GM18508 (cell line): ENCODE data around the gene LBX2.

Experiments used
- ATAC-seq: cut with Tn5 transposase; IDR thresholded peaks from one replicate; pipeline ENCODE4 v1.9.1; 2021; ENCODE audit warnings: moderate number of reproducible peaks; ENCODE audit not compliant: insufficient read depth, unreplicated experiment

The LBX2 gene

DNA sequence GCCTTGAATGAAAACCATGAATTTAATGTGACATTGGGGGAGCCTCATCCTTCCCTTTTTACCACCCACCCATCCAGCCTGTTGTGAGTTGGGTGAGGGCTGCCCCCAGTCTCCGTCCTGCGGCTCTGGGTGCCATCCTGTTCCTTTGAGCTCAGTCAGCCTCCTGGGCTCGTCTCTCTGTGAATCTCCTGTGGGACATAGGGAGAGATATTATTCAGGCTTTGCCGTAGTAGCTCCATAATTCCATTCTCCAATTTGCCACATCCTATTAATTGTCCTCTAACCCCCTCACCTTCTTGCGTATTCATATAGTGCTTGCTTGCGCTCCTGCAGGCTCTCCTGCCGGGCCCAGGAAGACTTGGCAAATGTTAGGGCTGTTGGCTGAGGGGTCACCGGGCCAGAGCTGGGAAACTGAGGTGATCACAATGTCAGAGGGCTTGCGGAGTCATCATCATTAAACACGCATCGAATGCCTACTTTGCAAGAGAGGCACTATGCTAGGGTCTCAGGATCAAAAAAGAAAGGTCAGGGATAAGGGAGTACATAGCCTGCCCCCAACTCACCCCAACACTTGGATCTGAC lies 27.3 kb upstream of the LBX2 start:
- no peak for ATAC-seq

GRCh38 chr2:74525717-74526648 lies 26.6 kb upstream of the LBX2 start, which contains the start of gene DQX1:
DQX1 (minus strand) TSS chr2:74526231; CDS start chr2:74525729, 502 bp downstream.
- no peak for ATAC-seq

- ATAC-seq: no peak
Observed at GRCh38 chr2:74524955-74525716, 25.7 kb upstream of the LBX2 start.

GRCh38 chr2:74524005-74524404 lies 24.6 kb upstream of the LBX2 start:
- no peak for ATAC-seq

GRCh38 chr2:74522516-74522915 lies 23.1 kb upstream of the LBX2 start:
- no peak for ATAC-seq

- no peak for ATAC-seq
Observed at GRCh38 chr2:74516650-74517049, 17.2 kb upstream of the LBX2 start.

DNA sequence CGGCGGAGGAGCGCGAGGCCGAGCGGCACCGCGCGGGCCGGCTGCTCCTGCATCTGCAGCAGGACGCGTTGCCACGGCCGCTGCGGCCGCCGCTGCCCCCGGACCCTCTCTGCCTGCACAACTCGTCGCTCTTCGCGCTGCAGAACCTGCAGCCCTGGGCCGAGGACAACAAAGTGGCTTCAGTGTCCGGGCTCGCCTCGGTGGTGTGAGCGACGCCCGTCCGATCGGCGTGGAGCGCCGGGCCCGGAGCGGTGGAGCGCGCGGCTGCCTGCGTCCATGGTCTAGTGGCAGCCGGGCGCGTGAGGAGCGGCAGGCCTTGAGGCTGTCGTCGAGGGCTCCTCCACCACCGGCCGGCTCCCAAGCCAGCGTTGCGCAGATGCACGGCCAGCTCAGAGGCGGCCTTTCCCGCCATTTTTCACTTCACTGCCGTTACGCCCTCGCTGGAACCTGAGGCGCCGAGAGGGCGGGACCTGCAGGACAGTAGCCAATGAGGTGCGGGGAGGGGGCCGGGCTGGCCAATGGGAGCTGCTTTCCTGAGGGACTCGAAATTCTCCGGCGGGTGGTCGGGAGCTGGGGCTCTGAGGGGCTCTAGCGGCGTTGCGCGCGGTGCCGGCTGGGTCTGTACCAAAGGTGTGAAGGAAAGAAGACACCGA lies 16.7 kb upstream of the LBX2 start:
- no peak for ATAC-seq

GRCh38 chr2:74515271-74515980 lies 16.0 kb upstream of the LBX2 start:
- ATAC-seq: no peak

DNA sequence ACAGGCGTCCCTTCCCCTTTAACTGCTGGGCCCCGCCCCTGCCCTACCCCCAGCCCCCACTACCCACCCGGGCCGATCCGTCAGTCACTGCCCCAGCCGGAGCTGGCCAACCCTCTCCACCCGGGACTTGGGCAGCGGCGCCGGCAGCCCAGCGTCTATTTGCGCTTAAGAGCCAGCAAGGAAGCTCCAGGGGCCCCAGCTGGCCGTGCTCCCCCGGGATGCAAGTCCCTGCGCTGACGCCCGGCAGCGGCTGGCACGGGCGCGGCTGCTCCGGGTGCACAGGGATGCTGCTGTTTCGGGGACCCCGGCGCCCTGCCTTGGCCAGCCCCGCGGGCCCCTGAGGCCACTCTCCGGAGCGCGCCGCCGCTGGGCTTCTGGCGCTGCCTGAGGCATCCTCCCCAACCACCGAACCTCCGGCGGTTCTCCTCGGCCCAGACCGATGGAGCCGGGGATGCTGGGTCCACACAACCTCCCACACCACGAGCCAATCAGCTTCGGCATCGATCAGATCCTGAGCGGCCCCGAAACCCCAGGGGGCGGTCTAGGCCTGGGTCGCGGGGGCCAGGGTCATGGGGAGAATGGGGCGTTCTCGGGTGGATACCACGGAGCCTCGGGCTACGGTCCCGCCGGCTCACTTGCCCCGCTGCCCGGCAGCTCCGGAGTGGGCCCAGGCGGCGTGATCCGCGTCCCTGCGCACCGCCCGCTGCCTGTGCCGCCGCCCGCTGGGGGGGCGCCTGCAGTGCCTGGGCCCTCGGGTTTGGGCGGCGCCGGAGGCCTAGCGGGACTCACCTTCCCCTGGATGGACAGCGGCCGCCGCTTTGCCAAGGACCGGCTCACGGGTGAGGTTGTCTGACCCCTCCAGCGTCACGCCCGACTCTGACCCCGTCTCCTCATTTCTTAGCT lies 15.2 kb upstream of the LBX2 start, which contains the start of gene TLX2:
TSS of gene TLX2 (plus strand) at position 83 of the 903 bp plus-strand sequence. CDS start at position 440, 357 bp downstream.
- ATAC-seq: no peak

DNA sequence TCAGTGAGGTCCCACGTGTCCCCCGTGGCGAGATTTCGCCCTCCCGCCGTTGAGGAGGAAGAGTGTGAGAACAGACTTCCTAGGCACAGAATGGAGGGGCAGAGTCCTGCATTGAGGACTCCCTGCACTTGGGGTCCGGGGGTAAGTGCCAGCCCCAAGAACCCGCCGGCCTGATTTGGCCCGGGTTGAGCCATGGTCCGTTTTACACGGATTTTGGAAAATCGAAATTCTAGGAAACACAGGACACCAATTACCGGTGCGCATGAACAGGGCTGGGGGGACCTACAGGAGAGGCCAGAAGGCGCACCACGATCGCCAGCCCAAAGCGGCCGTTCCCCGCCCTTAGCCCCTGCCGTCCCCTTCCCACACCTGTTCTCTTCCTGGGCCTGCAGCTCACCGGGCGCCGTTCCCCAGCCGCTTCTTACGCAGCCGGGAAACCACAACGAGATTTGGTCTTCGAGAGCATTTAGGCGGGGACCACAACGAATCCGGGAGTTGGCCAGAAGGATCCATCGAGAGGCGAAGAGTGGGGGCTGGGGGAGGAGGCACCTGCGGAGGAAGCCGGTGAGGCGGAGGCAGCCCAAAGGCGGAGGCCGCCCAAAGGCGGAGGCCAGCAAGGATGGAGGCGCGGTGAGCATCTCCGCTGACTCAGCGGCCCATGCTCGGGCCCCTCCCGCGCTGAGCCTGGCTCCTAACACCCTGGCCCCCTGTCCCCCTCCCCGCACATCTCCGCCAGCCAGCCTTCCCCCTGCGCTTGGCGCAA lies 14.4 kb upstream of the LBX2 start:
- ATAC-seq: no peak

GRCh38 chr2:74512744-74513604 lies 13.6 kb upstream of the LBX2 start:
- no peak for ATAC-seq

DNA sequence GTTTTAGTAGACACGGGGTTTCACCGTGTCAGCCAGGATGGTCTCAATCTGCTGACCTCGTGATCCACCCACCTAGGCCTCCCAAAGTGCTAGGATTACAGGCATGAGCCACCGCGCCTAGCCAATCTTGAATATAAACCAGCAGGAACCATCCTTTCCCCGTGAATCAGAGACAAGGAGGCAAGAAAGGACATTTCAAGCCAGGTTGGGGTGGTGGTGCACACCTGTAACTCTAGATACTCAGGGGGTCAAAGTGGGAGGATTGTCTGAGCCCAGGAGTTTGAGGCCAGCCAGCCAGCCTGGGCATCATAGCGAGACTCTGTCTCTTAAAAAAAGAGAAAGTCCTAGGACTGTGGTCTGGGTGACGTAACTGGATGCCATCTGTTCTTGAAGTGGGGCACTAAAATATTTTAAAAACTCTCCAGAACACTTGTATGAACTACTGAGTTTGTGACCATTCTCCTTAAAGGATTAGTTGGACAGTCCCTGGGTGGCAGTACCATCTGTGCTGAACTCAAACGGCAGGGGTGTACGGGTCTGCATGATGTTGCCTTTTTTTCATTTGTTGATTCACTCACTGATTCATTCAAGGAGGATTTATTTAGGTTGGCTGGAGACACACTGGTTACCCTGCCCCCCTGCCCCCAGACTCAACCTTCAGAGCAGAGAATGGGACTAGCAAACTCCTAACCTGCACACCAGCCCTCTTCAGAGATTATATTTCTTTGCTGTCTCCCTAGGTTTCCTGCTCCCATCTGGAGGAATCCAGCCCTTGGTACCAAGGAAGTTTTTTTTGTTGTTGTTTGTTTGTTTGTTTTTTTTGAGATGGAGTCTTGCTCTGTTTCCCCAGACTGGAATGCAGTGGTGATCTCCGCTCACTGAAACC lies 11.9 kb upstream of the LBX2 start:
- ATAC-seq: no peak

DNA sequence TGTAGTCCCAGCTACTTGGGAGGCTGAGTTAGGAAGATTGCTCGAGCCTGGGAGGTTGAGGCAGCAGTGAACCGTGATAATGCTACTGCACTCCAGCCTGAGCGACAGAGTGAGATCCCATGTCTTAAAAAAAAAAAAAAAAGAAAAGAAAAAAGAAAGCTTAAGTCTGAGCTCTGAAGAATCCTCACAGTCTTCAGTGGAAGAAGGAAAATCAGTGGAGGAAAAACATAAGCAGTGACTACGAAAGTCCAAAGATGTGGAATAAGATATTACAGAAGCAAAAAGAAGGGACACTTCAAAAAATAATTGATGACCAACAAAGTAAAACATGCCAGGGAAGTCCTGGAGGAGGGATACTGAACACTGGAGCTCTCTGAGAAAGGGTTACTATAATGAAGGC lies 10.9 kb upstream of the LBX2 start:
- no peak for ATAC-seq

DNA sequence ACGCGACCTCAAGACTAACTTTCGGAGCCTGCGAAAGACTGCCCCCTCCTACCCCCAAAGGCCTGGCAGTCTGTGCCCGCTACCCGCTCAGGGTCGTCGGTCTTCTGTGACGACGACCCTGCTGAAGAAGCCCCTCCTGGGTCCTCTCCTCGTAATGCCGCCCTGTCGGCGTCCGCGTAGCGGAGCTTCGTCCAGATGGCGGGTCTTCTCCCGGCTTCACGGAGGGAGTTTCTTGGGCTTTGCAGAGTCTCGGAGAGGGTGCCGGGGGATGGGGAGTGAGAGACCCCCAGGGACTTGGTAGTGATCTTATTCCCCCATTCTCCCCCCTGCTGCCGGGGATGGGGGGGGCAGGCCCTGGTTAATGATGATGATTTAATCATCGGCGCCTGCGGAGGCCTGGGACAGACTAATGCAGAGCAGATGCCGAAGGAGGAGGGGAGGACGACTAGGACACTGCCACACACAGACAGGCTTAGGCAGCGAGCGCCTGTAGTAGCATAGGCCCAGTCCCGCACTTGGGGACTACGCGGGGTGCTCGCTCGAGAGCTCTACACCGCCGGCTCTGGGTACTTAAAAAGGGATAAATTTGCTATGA lies 8.6 kb upstream of the LBX2 start:
- no peak for ATAC-seq

GRCh38 chr2:74507145-74507925 lies 7.9 kb upstream of the LBX2 start, which contains the start of gene PCGF1:
PCGF1 (minus strand) TSS chr2:74507695; CDS start chr2:74507668, 27 bp downstream.
- ATAC-seq: peak; percentile 79
